T-cell (primary cell): Measurements from ENCODE around the gene WNT1. TPM values are rescaled to one million over a fixed set of nuclear protein-coding genes. Genes with fewer than 3 reads are reported as not detected.

Experiments used
- ATAC-seq, 4 experiments: fragments of 200-7000 bp in 3 of 4; fragments of 150-1000 bp in 1 of 4; cut with Tn5 transposase; replicated peaks in 1 of 4; 1 replicate in 3 of 4; 2 replicates in 1 of 4; pipeline ENCODE4 v1.10.0; 2021; ENCODE audit warnings: moderate library complexity in 3 of 4, mild to moderate bottlenecking in 2 of 4, moderate number of reproducible peaks in 1 of 4
- CTCF ChIA-PET, 2 donors: fragments of 300-600 bp; sonication (Branson Sonifier 250); formaldehyde crosslinking; loops; one replicate each; lab custom pipeline; 2022; ENCODE audit warnings: antibody characterized with exemption in 2 of 2; lab: Charles Lee
- POLR2A ChIA-PET, 2 donors: fragments of 300-600 bp; sonication (Branson Sonifier 250); formaldehyde crosslinking; loops; one replicate each; lab custom pipeline; 2022; ENCODE audit warnings: antibody characterized with exemption in 2 of 2; lab: Charles Lee
- DNase-seq, 35 experiments: peaks; one replicate each; pipeline versions ENCODE4 v3.0.0 to v3.0.0-alpha.2; 2013 to 2023
- H3K27ac ChIP-seq: one replicate; pipeline ENCODE4 v1.5.1; 2013; ENCODE audit warnings: low read length
- H3K27me3 ChIP-seq, 2 experiments: replicated peaks in 1 of 2; 1 replicate in 1 of 2; 2 replicates in 1 of 2; pipeline versions ENCODE4 v1.6.1 to v1.7.0; 2013; ENCODE audit warnings: low read length in 1 of 2, mixed read lengths in 1 of 2; ENCODE audit not compliant: control insufficient read depth in 2 of 2, insufficient read depth in 2 of 2; ENCODE audit errors: extremely low read depth in 1 of 2
- H3K36me3 ChIP-seq, 2 donors: 1 replicate in 1 of 2; 2 replicates in 1 of 2; pipeline versions ENCODE4 v1.6.1 to v1.7.0; 2013; ENCODE audit warnings: low read length in 1 of 2; ENCODE audit not compliant: control insufficient read depth in 2 of 2, insufficient read depth in 1 of 2; ENCODE audit errors: extremely low read depth in 1 of 2
- H3K4me1 ChIP-seq, 2 experiments: 1 replicate in 1 of 2; 2 replicates in 1 of 2; pipeline versions ENCODE4 v1.6.1 to v1.7.0; 2013; ENCODE audit warnings: low read length in 2 of 2, mixed read lengths in 1 of 2; ENCODE audit not compliant: insufficient read depth in 2 of 2, control insufficient read depth in 1 of 2; ENCODE audit errors: extremely low read depth in 1 of 2
- H3K4me3 ChIP-seq, 2 donors: 1 replicate in 1 of 2; 2 replicates in 1 of 2; pipeline versions ENCODE4 v1.5.1 to v1.7.0; 2013; ENCODE audit warnings: mild to moderate bottlenecking in 2 of 2, low read length in 1 of 2, moderate library complexity in 1 of 2; ENCODE audit not compliant: control insufficient read depth in 1 of 2; ENCODE audit errors: extremely low read depth in 1 of 2
- H3K9me3 ChIP-seq: 2 replicates; pipeline ENCODE4 v1.7.0; 2013
- H3K27ac Mint-ChIP-seq, 2 donors: one replicate each; pipeline ENCODE4 v1.8.0; 2020 to 2021; ENCODE audit warnings: mild to moderate bottlenecking in 2 of 2, mixed read lengths in 2 of 2
- H3K27me3 Mint-ChIP-seq, 2 donors: one replicate each; pipeline ENCODE4 v1.8.0; 2021 to 2022; ENCODE audit warnings: mixed read lengths in 2 of 2
- H3K36me3 Mint-ChIP-seq: one replicate; pipeline ENCODE4 v1.8.0; 2021; ENCODE audit warnings: mixed read lengths
- H3K4me1 Mint-ChIP-seq, 3 donors: one replicate each; pipeline ENCODE4 v1.8.0; 2020 to 2022; ENCODE audit warnings: mixed read lengths in 3 of 3, mild to moderate bottlenecking in 1 of 3
- H3K4me3 Mint-ChIP-seq, 3 donors: one replicate each; pipeline ENCODE4 v1.8.0; 2020 to 2022; ENCODE audit warnings: mild to moderate bottlenecking in 3 of 3, mixed read lengths in 3 of 3, moderate library complexity in 3 of 3
- H3K9me3 Mint-ChIP-seq, 3 donors: one replicate each; pipeline ENCODE4 v1.8.0; 2020 to 2022; ENCODE audit warnings: mixed read lengths in 3 of 3
- WGBS: methylation state at CpG from one replicate; pipeline ENCODE4 v1.1.5; 2013; ENCODE audit warnings: missing lambda C conversion rate; ENCODE audit not compliant: insufficient coverage; 5-methylcytosine and 5-hydroxymethylcytosine counted together
- total RNA-seq, 35 experiments: library from RNA in 6 of 35; stranded (reverse) in 6 of 35; fragments of 120-200 nt in 1 of 35; gene quantifications; one replicate each; pipeline versions ENCODE4 v1.2.1 to v1.2.4 and lab custom pipeline; 2013 to 2026

WNT1 gene
- total RNA-seq, 5 donors from 2014 or later (not counting 1 experiment from before 2014, with no cell fraction given), result 0.47 to 2.6 (median 0.85) TPM

DNA sequence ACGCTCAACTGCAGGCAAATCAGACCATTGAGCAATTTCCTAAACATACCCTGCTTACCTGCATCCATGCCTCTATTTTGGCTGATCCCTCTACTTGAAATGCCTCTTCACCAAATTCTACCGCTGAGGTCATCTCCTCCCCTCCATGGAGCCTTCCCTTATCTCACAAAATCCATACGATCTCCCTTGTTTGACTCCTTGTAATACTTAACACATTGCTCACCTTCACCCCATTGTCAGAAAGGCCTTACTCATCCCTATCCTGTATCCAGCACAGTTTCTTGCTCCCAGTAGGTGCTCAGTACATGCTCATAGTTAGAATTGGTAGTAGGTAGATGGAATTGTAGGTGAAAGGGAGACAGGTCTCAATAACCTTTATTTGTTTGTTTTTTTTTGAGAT is 15.7 kb downstream of the WNT1 start:
- no peaks in the 10 kb centered on the region for H3K9me3 ChIP-seq

DNA sequence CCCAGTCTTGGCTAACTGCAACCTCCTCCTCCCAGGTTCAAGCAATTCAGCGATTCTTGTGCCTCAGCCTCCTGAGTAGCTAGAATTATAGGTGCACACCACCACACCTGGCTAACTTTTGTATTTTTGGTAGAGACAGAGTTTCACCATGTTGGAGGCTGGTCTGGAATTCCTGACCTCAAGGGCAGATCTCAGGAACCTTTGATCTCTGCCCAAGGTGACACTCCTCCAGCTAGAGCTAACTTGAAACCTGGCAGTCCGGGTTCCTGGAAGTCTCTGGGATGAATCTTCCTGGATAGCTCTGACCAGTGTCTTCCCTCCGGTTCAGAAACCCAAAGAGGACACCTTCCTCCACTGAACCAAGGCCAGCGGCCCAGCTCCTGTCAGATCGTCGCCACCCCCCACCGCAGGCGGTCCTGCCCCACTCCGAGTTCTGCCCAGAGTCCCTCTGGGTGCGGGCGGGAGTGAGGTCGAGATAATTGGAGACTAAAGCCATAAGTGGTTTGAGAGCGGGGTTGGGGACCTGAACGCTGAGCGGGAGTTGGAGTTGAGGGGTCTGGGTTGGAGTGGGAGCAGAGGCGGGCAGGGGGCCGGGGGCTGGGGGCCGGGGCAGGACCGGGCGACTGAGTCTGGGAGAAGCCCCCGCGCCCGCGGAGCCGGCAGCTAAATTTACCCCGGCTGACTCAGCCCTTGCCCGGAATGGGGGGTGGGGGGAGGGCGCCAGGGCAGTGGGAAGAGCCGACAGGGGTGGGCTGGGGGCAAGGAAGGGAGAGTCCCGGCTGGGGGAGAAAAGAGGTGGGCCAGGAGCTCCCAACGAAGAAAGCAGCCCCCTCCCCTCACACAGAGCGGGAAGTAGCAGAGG is 16.3 kb downstream of the WNT1 start:
- Mint-ChIP-seq H3K27ac (no peak overlapping the region), H3K4me1 (peaks cover 27 to 34% (median 31%) of the 10 kb centered on the region in 3 donors), H3K27me3 (peaks cover 39 to 54% of the 10 kb centered on the region in 2 donors), H3K36me3 (no peaks in the 10 kb centered on the region), H3K9me3 (no peaks in the 10 kb centered on the region), H3K4me3 (peak overlapping the region in 1 of 3 donors; percentile 10)
- Histone ChIP-seq H3K36me3 (no peaks in the 10 kb centered on the region), H3K4me1 (peaks cover 3 to 34% of the 10 kb centered on the region in 2 experiments), H3K27ac (no peak overlapping the region), H3K9me3 (no peaks in the 10 kb centered on the region), H3K4me3 (no peak overlapping the region), H3K27me3 (peaks cover 7 to 73% of the 10 kb centered on the region in 2 experiments)
- CTCF ChIA-PET, result interaction anchor here (0.6 to 2.1 kb wide), 9 partner anchors 8 to 669 kb away, joined by 3 to 6 read pairs (median 3); partner anchors contain the start of gene DDX23 (in 1 of the 2)
- ATAC-seq (no peak), DNase-seq (no peak)
- POLR2A ChIA-PET, result no interaction called here
- WGBS, result 51% methylated on average over 7 of the region's 32 CpGs

More for the DNA sequence above, 15.7 kb downstream of the WNT1 start:
- peaks cover 3 to 27% of the 10 kb centered on the region in 2 experiments for H3K4me1 ChIP-seq
- Mint-ChIP-seq H3K27ac (no peak overlapping the region), H3K27me3 (peaks cover 43 to 58% of the 10 kb centered on the region in 2 donors), H3K36me3 (no peaks in the 10 kb centered on the region), H3K4me1 (peaks cover 23 to 29% (median 26%) of the 10 kb centered on the region in 3 donors), H3K4me3 (no peak overlapping the region), H3K9me3 (no peaks in the 10 kb centered on the region)
- ATAC-seq (no peak), DNase-seq (no peak)
- ChIA-PET CTCF (interaction anchor here (0.6 to 2.1 kb wide), 8 partner anchors 10 to 794 kb away, joined by 3 to 6 read pairs (median 3); partner anchors contain the start of gene DDX23 (in 1 of the 2)), POLR2A (interaction anchor here in 1 of 2 donors (0.7 kb wide), 1 partner anchor 45 kb away, joined by 8 read pairs; no protein-coding TSS in a partner anchor)
- no peak overlapping the region for H3K4me3 ChIP-seq
- H3K27ac ChIP-seq, result no peak overlapping the region
- H3K27me3 ChIP-seq, result peaks cover 10 to 67% of the 10 kb centered on the region in 2 experiments
- whole genome bisulfite sequencing, result 81% methylated on average over 2 of the region's 3 CpGs
- no peaks in the 10 kb centered on the region for H3K36me3 ChIP-seq

DNA sequence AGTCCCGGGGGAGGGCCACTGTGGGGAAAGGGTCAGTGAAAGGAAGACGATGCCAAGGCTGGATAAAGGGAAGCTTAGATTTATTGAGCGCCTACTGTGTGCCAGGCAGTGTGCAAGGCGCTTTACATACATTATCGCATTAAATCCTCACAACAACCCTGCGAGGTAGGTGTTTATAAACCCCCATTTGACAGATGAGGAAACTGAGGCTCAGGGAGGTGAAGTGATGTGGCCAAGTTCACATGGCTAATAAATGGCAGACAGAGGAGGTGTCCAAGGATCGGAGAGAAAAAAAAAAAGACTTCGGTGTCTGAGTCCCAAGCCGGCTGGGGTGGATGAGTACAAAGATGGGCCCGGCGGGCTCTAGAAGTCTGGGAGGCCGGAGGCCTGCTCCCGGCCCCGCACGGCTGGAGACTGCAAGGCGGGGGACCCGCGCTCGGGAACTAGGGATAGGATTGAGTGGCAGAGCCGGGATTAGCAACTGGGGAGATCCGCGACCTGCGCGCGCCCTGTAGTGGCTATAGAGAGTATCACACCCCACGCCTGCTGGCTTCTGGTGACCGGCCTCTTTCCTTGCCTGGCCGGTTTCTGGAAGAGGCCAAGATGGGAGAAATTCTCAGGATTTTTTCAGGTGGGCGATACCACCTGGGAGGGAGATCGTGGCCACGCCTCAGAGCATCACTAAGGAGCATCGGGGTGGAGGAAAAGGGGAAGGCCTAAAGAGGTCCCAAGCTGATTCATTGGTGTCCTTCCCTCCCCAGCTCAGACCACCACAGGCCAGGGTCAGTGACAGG is 17.2 kb downstream of the WNT1 start:
- CTCF ChIA-PET, result interaction anchor here (0.5 to 1.5 kb wide), 5 partner anchors 9 to 668 kb away, joined by 3 to 5 read pairs (median 3); partner anchors contain the start of gene DDX23 (in 1 of the 2)
- peak in 10 of 35 experiments; percentile 32 to 68 (median 45) for DNase-seq
- no peaks in the 10 kb centered on the region for H3K9me3 Mint-ChIP-seq
- H3K27ac Mint-ChIP-seq, result peak overlapping the region in 1 of 2 donors; percentile 41
- peaks cover 3 to 42% of the 10 kb centered on the region in 2 experiments for H3K4me1 ChIP-seq
- peak overlapping the region in 2 of 3 donors; percentile 10 to 65 for H3K4me3 Mint-ChIP-seq
- peaks cover 1% of the 10 kb centered on the region for H3K36me3 Mint-ChIP-seq
- WGBS, result 5% methylated on average over 21 of the region's 32 CpGs
- H3K4me1 Mint-ChIP-seq, result peaks cover 36 to 42% (median 39%) of the 10 kb centered on the region in 3 donors
- H3K4me3 ChIP-seq, result no peak overlapping the region
- H3K9me3 ChIP-seq, result no peaks in the 10 kb centered on the region
- no peak overlapping the region for H3K27ac ChIP-seq
- H3K27me3 Mint-ChIP-seq, result peaks cover 39 to 57% of the 10 kb centered on the region in 2 donors
- no peaks in the 10 kb centered on the region for H3K36me3 ChIP-seq
- ATAC-seq, result peak in 3 of 4 experiments; percentile 19 to 35 (median 33)
- POLR2A ChIA-PET, result interaction anchor here in 1 of 2 donors (0.6 kb wide), 1 partner anchor 377 kb away, joined by 4 read pairs; no protein-coding TSS in a partner anchor
- peaks cover 7 to 80% of the 10 kb centered on the region in 2 experiments for H3K27me3 ChIP-seq

DNA sequence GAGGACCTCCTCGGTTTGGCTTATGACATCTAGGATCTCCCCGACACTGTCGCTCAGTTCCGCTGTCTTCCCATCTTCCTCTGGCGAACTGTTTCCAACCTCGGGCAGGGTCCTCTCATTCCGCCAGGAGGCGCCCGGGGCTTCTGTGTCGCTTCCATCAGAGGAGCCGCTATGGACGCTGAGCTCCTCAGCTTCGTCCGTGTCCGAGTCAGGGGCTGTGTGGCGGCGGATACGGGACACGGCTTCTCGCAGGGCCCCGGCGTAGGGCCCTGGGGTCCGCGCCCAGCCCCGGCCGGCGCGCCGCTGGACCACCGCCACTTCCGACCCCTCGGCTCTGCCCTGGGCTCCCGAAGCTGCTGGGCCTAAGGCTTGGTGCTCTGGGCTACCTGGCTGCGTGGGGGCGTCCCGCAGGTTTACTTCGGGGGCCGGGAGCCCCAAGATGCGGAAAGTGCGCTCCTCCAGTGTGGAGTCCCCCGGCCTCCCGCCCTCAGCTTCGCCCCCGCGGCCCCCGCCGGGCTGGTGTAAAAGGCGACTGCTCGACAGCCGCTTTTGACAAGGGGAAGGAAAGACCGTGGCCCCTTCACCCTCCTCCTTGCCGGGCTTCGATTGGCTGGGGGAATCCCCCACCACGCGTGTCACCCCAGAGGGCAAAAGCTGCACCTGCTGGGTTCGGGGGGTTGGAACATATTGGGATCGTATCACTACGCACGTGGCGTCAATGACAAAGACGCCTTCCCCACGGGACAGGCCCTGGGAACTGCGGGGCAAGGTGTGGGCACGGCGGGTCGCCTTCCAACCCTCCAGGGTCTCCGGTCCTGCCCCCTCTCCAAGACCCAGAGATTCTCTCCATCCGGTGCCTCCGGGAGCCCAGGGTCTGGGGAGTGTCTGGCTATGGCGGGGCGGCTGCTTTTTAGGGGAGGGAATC is 18.9 kb downstream of the WNT1 start:
- Mint-ChIP-seq H3K4me1 (peaks cover 37 to 45% (median 44%) of the 10 kb centered on the region in 3 donors), H3K4me3 (peak overlapping the region; percentile 59 to 77 (median 64)), H3K9me3 (no peaks in the 10 kb centered on the region), H3K27ac (peak overlapping the region in 1 of 2 donors; percentile 52), H3K27me3 (peaks cover 45 to 63% of the 10 kb centered on the region in 2 donors), H3K36me3 (peaks cover 14% of the 10 kb centered on the region)
- Histone ChIP-seq H3K36me3 (peaks cover 0 to 7% of the 10 kb centered on the region in 2 donors), H3K4me1 (peaks cover 3 to 44% of the 10 kb centered on the region in 2 experiments), H3K27ac (no peak overlapping the region), H3K4me3 (peak overlapping the region; percentile 35 to 41), H3K27me3 (peaks cover 7 to 84% of the 10 kb centered on the region in 2 experiments), H3K9me3 (no peaks in the 10 kb centered on the region)
- peak in 33 of 35 experiments; percentile 39 to 78 (median 56) for DNase-seq
- POLR2A ChIA-PET, result interaction anchor here in 1 of 2 donors (0.6 to 1.1 kb wide), 2 partner anchors 22 to 23 kb away, joined by 3 read pairs; no protein-coding TSS in a partner anchor
- CTCF ChIA-PET, result interaction anchor here (0.5 to 2.8 kb wide), 22 partner anchors 9 to 143 kb away, joined by 3 to 22 read pairs (median 4); partner anchors contain the start of genes WNT1 (in 2 of the 2), PRKAG1 (in 1 of the 2) and TUBA1B (in 1 of the 2)
- WGBS, result 8% methylated on average over 55 of the region's 71 CpGs
- peak; percentile 47 to 76 (median 55) for ATAC-seq
